IPS-15b (cell line): ENCODE results near the gene TM4SF1.
"Not testable (repeated sequence)": the region's sequence is repeated elsewhere in the genome, so short reads cannot be mapped to it uniquely, and the experiment has no call there.

Source experiments
- H3K27me3 ChIP-seq: one replicate; pipeline ENCODE4 v1.6.1; 2013; ENCODE audit warnings: low read length; ENCODE audit not compliant: control insufficient read depth, insufficient read depth
- H3K36me3 ChIP-seq: one replicate; pipeline ENCODE4 v1.6.1; 2013; ENCODE audit warnings: low read length; ENCODE audit not compliant: control insufficient read depth, insufficient read depth
- H3K4me1 ChIP-seq: one replicate; pipeline ENCODE4 v1.6.1; 2013; ENCODE audit warnings: mild to moderate bottlenecking, low read length; ENCODE audit not compliant: control insufficient read depth, insufficient read depth
- H3K4me3 ChIP-seq: one replicate; pipeline ENCODE4 v1.5.1; 2013; ENCODE audit warnings: low read depth, low read length
- H3K9ac ChIP-seq: one replicate; pipeline ENCODE4 v1.6.1; 2013; ENCODE audit warnings: low read depth, mild to moderate bottlenecking, low read length
- H3K9me3 ChIP-seq: one replicate; pipeline ENCODE4 v1.6.1; 2013; ENCODE audit warnings: mild to moderate bottlenecking, low read length; ENCODE audit not compliant: control insufficient read depth, insufficient read depth

TM4SF1 gene

GRCh38 chr3:149356044-149356592 lies 21.3 kb downstream of the TM4SF1 start:
- Histone ChIP-seq H3K9me3 (no peaks in the 10 kb centered on the region), H3K4me1 (no peaks in the 10 kb centered on the region), H3K36me3 (no peaks in the 10 kb centered on the region), H3K27me3 (no peaks in the 10 kb centered on the region), H3K4me3 (no peak overlapping the region), H3K9ac (no peak overlapping the region)

DNA sequence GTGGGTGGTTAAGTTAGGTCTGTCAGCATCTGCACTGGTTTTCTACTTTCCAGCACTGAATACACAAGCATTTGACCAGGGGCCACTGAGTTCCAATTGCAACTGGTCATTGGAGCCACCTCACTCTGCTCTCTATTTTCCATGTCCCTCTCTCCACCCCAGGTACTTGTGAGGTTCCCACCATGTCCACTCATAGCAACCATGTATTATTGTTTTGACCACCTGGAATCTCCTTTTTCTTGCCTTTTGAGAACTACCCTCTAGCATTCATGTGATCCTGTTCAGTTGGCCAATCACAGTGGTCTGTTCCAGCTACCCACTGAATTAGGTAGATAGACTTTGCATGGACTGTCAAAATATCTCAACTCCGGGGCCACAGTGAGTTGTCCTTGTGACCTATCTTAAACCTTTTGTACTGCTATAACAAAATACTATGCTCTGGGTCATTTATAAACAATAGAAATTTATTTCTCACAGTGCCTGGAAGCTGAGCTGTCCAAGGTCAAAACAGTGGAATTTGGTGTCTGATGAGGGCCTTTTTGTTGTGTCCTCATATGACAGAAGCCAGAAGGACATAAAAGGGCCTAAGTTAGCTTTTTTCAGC lies 23.8 kb downstream of the TM4SF1 start:
- H3K27me3 ChIP-seq, result no peaks in the 10 kb centered on the region

GRCh38 chr3:149352556-149352955 lies 24.9 kb downstream of the TM4SF1 start:
- no peaks in the 10 kb centered on the region for H3K4me1 ChIP-seq
- no peaks in the 10 kb centered on the region for H3K36me3 ChIP-seq
- H3K9me3 ChIP-seq, result no peaks in the 10 kb centered on the region

More for the DNA sequence above, 23.8 kb downstream of the TM4SF1 start:
- H3K36me3 ChIP-seq, result no peaks in the 10 kb centered on the region
- H3K9ac ChIP-seq, result no peak overlapping the region
- H3K4me3 ChIP-seq, result no peak overlapping the region
- H3K4me1 ChIP-seq, result no peaks in the 10 kb centered on the region
- no peaks in the 10 kb centered on the region for H3K9me3 ChIP-seq

GRCh38 chr3:149343951-149344350 lies 33.5 kb downstream of the TM4SF1 start:
- Histone ChIP-seq H3K27me3 (no peaks in the 10 kb centered on the region), H3K9ac (no peak overlapping the region), H3K4me3 (no peak overlapping the region), H3K9me3 (no peaks in the 10 kb centered on the region), H3K36me3 (no peaks in the 10 kb centered on the region), H3K4me1 (no peaks in the 10 kb centered on the region)

More at GRCh38 chr3:149352556-149352955, 24.9 kb downstream of the TM4SF1 start:
- Histone ChIP-seq H3K27me3 (no peaks in the 10 kb centered on the region), H3K9ac (no peak overlapping the region), H3K4me3 (no peak overlapping the region)

- Histone ChIP-seq H3K9ac (no peak overlapping the region), H3K27me3 (no peaks in the 10 kb centered on the region), H3K4me3 (no peak overlapping the region), H3K9me3 (no peaks in the 10 kb centered on the region), H3K36me3 (no peaks in the 10 kb centered on the region), H3K4me1 (no peaks in the 10 kb centered on the region)
These were observed 34.8 kb downstream of the TM4SF1 start for GRCh38 chr3:149342413-149343380.

- no peak overlapping the region for H3K4me3 ChIP-seq
- H3K9ac ChIP-seq, result no peak overlapping the region
- no peaks in the 10 kb centered on the region for H3K9me3 ChIP-seq
- H3K27me3 ChIP-seq, result no peaks in the 10 kb centered on the region
- no peaks in the 10 kb centered on the region for H3K36me3 ChIP-seq
- H3K4me1 ChIP-seq, result no peaks in the 10 kb centered on the region
These were observed 37.0 kb downstream of the TM4SF1 start for GRCh38 chr3:149340310-149340933.

- Histone ChIP-seq H3K27me3 (no peaks in the 10 kb centered on the region), H3K9me3 (no peaks in the 10 kb centered on the region), H3K36me3 (no peaks in the 10 kb centered on the region), H3K4me3 (no peak overlapping the region), H3K9ac (no peak overlapping the region), H3K4me1 (no peaks in the 10 kb centered on the region)
These were observed 37.5 kb downstream of the TM4SF1 start for GRCh38 chr3:149339931-149340309.

DNA sequence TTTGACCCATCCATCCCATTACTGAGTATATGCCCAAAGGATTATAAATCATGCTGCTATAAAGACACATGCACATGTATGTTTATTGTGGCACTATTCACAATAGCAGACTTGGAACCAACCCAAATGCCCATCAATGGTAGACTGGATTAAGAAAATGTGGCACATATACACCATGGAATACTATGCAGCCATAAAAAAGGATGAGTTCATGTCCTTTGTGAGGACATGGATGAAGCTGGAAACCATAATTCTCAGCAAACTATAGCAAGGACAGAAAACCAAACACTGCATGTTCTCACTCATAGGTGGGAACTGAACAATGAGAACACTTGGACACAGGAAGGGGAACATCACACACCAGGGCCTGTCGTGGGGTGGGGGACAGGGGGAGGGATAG lies 40.0 kb downstream of the TM4SF1 start:
- H3K9me3 ChIP-seq, H3K9ac ChIP-seq, H3K36me3 ChIP-seq, H3K27me3 ChIP-seq, H3K4me3 ChIP-seq: not testable (repeated sequence)
- peaks cover 13% of the 10 kb centered on the region for H3K4me1 ChIP-seq

DNA sequence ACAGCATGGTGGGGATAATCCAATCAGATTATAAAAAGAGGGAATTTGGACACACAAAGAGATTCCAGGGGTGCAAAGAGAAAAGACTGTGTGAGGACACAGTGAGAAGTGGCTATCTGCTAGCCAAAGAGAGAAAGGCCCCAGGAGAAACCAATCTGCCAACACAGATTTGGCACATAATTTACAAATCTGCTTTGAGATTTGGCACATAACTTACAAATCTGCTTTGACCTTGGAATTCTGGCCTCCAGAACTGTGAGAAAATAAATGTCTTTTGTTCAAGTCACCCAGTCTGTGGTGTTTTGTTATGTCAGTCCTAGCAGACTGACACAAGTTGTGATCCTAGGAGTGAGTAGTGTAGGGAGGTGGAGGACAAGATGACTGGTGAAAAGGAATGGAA lies 40.5 kb downstream of the TM4SF1 start:
- H3K9ac ChIP-seq, result no peak overlapping the region
- no peaks in the 10 kb centered on the region for H3K27me3 ChIP-seq
- H3K36me3 ChIP-seq, result no peaks in the 10 kb centered on the region
- H3K9me3 ChIP-seq, result no peaks in the 10 kb centered on the region
- H3K4me3 ChIP-seq, result no peak overlapping the region
- H3K4me1 ChIP-seq, result peaks cover 13% of the 10 kb centered on the region

DNA sequence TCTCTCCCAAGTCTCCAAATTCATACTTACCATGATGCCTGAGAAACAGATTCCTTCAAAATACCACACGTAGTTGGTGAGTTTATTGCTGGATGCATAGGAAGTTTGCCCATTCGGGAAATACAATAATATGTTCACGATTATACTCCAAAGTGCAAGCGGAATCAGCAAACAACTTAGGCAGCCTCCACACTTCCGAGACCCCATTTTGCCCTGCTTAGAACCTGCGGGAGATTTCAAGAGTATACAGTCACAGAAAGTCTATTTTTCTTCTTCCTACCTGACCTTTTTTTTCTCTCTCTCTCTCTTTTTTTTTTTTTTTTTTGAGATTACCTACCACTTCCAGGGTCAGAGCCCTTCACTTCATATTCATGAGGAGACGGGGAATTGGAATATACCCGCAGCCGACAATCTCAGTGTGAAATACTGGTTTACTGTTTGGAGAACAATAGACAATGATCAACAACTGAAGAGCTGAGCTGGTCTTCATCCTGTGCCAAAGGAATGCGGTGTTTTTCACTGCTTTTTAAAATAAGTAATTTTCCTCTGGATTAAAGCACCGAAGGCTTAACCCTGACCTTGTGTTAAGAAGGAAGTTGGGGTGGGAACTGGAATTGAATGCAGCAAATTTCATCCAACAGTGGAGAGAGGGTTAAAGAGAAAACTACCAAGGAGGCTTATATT lies 44.1 kb downstream of the TM4SF1 start, which contains the start of gene TM4SF18:
TM4SF18 (minus strand) TSS at position 461 of the 684 bp plus-strand sequence; CDS start at position 207, 254 bp downstream.
- no peaks in the 10 kb centered on the region for H3K27me3 ChIP-seq
- H3K36me3 ChIP-seq, result no peaks in the 10 kb centered on the region
- no peak within 1 kb of the TSS for H3K9ac ChIP-seq
- H3K9me3 ChIP-seq, result no peaks in the 10 kb centered on the region
- H3K4me3 ChIP-seq, result no peak within 1 kb of the TSS
- H3K4me1 ChIP-seq, result peaks cover 13% of the 10 kb centered on the region

- H3K27me3 ChIP-seq, result no peaks in the 10 kb centered on the region
- H3K9ac ChIP-seq, result no peak overlapping the region
- peaks cover 13% of the 10 kb centered on the region for H3K4me1 ChIP-seq
- H3K36me3 ChIP-seq, result no peaks in the 10 kb centered on the region
- no peaks in the 10 kb centered on the region for H3K9me3 ChIP-seq
- H3K4me3 ChIP-seq, result no peak overlapping the region
These were observed 44.7 kb downstream of the TM4SF1 start for GRCh38 chr3:149332771-149333170.
